AG08395 (cell line): Measurements from ENCODE around the gene TAOK2.
"Not testable (repeated sequence)": the region's sequence is repeated elsewhere in the genome, so short reads cannot be mapped to it uniquely, and the experiment has no call there.

Source experiments
- DNase-seq: peaks from one replicate; pipeline ENCODE4 v3.0.0; 2012; ENCODE audit warnings: mixed read lengths, low spot score

The TAOK2 gene

GRCh38 chr16:30025156-30025555 is 51.5 kb downstream of the TAOK2 start:
- no peak for DNase-seq

- no peak for DNase-seq
These were observed 51.9 kb downstream of the TAOK2 start for GRCh38 chr16:30025574-30025973.

- no peak for DNase-seq
These were observed 52.8 kb downstream of the TAOK2 start for GRCh38 chr16:30026449-30026848.

- no peak for DNase-seq
These were observed 54.1 kb downstream of the TAOK2 start for GRCh38 chr16:30027588-30028437.

- DNase-seq, result no peak
These were observed 54.9 kb downstream of the TAOK2 start for GRCh38 chr16:30028438-30029076.

- DNase-seq, result no peak
These were observed 56.5 kb downstream of the TAOK2 start for GRCh38 chr16:30030011-30030685.

GRCh38 chr16:30030841-30031413 is 57.3 kb downstream of the TAOK2 start, which contains the start of gene TLCD3B:
Gene TLCD3B, minus strand, starts transcription at chr16:30031271. Its CDS starts 744 bp downstream, at chr16:30030527.
- DNase-seq, result no peak

- DNase-seq, result no peak
These were observed 57.8 kb downstream of the TAOK2 start for GRCh38 chr16:30031477-30031918.

- DNase-seq, result peak; percentile 70
These were observed 58.6 kb downstream of the TAOK2 start for GRCh38 chr16:30032083-30032819.

GRCh38 chr16:30033270-30033669 is 59.6 kb downstream of the TAOK2 start:
- no peak for DNase-seq

- no peak for DNase-seq
These were observed 66.6 kb downstream of the TAOK2 start for GRCh38 chr16:30040221-30040620.

GRCh38 chr16:30040690-30041089 is 67.0 kb downstream of the TAOK2 start:
- DNase-seq, result not testable (repeated sequence)

- DNase-seq, result peak; percentile 48
These were observed 68.2 kb downstream of the TAOK2 start for GRCh38 chr16:30041841-30042240.
